ENCODE data around the gene MYB. TPM values are rescaled to one million over a fixed set of nuclear protein-coding genes. Genes with fewer than 3 reads are reported as not detected.
"Not testable (repeated sequence)": the region's sequence is repeated elsewhere in the genome, so short reads cannot be mapped to it uniquely, and the experiment has no call there.

MYB gene
- total RNA-seq, 1 donor from 2014 or later, result 0.16 TPM

GRCh38 chr6:135246412-135247012 is 65.4 kb downstream of the MYB start:
- not testable (repeated sequence) for DNase-seq (ENCODE audit: low spot score)

DNA sequence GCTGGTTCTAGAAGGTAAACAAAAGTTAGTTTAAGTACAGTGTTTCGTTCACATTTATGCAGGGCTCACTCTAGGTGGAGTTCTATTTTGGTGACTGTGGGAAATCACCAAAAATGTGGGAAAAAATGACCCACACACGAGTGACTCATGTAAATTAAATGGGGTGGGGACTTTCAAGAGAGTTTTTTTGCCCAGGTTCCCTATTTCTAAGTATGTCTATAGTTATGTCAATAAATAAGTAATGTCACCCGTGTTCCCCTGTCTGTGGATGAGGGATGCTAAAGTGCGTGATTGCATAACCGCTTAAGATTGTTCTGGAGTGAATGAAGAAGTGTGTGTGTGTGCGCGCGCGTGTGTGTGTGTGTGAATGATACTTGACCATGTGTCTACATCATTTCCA is 69.1 kb downstream of the MYB start:
- no peak for DNase-seq (ENCODE audit: low spot score)

- no peak for DNase-seq (ENCODE audit: low spot score)
Measured at GRCh38 chr6:135250751-135251497, 69.8 kb downstream of the MYB start.

DNA sequence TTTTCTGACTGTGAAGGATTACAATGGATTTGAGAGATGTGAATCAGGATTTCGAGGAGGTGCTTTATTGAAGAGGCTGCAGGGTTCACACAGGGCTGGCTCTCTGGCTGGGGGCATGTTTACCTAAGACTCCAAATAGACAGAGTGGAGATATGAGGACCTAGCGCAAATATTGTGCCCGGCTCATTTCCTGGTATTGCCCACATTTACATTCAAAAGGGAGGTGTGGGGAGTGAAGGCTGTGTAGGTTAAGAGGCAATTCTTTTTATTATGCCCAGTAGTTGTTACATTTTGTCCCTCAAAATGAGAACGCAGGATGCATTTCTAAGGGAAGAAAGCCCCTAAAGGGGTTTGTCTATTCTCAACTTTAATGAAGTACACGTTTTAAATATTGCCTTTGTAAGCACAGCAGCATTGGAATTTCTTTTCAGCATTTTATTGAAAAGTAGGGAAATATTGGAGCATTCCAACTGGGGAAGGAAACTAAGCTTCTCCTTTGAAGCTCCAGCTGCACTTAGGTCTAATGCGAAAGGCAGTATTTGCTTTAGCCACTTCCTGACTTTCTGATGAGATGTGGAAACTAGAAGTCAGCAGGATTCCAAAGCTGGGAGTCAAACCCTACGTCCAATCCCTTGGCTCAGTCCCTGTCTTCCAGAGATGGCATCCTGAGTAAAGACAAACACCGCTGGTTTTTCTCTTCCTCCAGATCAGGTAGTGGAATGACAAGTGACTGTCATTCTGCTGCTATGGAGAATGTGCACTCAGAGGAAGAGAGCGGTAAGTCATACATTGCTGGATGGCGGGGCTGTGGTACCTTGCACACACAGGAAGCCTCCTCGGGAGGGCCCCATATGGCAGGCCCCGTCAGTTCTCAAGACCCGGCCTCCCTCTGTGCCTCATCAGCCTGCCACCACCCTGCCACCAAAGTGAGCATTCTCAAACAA is 70.7 kb downstream of the MYB start:
- no peak for DNase-seq (ENCODE audit: low spot score)

DNA sequence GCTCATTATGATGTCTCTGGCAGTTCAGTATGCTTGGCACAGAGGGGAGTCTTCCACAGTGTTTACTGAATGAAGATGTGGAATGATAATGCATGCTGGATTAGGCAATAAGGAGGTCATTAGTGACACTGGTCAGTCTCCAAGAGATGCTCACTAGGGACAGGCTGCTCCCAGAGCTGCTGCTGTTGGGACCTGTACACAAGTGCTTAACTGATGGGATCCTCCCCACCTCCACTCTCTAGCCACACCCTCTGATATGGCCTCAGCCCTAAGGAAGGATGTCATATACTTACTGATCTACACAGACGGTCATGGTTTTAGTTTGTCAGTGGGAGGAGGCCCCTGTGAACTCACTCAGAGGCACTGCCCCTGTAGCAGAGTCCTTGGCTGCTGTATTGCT is 73.4 kb downstream of the MYB start:
- no peak for DNase-seq (ENCODE audit: low spot score)

DNA sequence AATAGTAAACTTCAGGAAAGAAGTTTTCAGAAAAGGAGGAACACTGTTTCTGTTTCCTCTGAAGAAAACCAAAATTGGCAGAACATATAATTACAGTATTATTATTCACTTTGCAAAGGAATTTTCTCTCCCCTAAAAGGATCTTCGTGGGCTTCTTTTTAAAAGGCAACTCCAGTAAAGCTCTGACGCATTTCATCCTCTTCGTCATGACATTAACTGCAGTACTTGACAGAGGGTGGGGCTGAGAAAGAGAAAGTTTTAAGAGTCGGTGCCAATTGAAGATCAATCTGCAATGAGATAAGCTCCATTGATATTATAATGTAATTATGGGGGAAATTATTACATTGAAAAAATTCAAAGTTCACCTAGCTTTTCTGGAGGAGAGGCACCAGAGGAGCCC is 75.8 kb downstream of the MYB start:
- no peak for DNase-seq (ENCODE audit: low spot score)

DNA sequence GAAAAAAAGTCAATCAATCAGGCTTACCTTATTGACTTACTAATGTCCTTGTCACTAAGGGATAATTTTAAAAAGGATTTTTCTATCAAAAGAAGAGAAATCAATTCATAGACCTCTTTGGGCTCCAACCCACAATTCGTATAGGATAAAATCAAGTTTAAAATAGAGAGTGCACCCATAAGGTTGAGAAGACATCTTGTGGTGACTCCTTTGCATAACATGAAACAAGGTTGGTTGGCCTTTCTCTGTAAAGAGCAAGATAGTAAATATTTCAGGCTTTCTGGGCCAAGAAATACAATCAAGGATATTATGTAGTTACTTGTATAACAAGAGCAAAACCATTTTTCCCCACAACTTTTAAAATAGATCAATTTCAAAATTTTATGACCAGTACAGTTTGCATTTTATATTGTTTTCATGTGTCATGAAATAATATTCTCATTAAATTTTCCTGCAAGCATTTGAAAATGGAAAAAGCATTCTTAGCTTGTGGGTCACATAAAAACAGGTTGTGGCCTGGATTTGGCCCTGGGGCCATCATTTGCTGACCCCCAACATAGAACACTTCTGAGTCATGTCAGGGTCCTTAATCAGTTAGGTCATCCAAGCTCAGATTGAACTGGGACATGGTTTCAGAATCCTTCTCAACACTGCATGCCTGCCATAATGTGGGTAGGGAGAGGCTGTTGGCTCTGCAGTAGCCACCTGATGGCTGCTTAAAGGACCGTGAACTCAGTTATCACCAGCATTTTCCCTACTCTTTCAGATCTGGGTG is 76.7 kb downstream of the MYB start:
- no peak for DNase-seq (ENCODE audit: low spot score)

- DNase-seq (ENCODE audit: low spot score), result no peak
Measured at GRCh38 chr6:135258970-135259369, 77.9 kb downstream of the MYB start.

DNA sequence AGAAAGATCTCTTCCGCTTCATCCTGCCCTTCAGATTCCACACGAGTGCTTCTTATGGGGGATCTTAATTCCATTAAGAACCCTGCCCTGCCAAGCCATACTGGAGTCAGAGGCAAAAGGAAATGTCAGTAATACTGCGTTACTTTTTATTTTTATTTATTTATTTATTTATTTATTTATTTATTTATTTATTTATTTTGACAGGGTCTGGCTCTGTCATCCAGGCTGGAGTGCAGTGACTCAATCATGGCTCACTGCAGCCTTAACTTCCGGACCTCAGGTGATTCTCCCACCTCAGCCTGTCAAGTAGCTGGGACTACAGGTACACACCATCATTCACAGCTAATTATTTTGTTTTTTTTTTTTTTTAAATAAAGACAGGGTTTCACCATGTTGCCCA is 79.5 kb downstream of the MYB start:
- no peak for DNase-seq (ENCODE audit: low spot score)

DNA sequence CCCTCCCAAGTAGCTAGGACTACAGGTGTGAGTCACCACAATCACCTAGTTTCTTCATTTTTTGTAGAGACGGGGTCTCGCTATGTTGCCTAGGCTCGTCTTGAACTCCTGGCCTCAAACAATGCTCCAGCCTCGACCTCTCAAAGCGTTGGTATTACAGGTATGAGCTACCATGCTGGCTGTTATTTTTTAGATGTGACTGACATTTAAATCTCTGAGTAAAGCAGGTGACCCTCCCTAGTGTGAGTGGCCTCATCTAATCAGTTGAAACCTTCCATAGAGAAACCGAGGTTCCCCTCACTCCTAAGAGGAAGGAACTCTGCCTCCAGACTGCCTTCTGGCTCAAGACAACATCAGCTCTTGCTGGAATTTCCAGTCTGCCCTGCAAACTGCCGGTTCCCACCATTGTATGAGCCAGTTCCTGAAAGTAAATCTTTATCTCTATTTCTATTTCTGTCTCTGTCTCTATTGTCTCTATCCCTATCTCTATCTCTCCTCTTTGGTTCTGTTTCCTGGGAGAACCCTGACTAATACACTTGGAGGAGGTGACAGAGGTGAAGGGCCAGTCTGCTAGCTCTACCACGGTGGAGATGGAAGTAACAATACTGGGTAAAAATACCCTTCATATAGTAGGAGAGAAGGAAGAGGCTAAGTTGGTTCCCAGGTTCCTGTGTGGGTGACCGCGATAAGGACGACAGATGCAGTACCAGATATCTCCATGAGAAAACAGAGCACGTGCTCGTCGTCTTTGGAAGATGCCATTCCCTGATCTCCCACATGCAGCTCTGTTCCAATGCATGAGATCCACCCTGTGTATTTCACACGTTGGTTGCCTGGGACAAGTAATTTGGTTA is 81.0 kb downstream of the MYB start:
- DNase-seq (ENCODE audit: low spot score), result no peak

GRCh38 chr6:135265278-135265677 is 84.2 kb downstream of the MYB start:
- no peak for DNase-seq (ENCODE audit: low spot score)

GRCh38 chr6:135266675-135267074 is 85.6 kb downstream of the MYB start:
- DNase-seq (ENCODE audit: low spot score), result no peak

- no peak for DNase-seq (ENCODE audit: low spot score)
Measured at GRCh38 chr6:135267085-135267484, 86.0 kb downstream of the MYB start.

- DNase-seq (ENCODE audit: low spot score), result no peak
Measured at GRCh38 chr6:135268263-135268662, 87.2 kb downstream of the MYB start.

GRCh38 chr6:135268740-135269139 is 87.6 kb downstream of the MYB start:
- no peak for DNase-seq (ENCODE audit: low spot score)

Small RNA genes lying within 50 kb of the gene (microRNA-seq; reads per million reads assigned to microRNA genes)
- not detected for gene MIR548A2 (ENCODE audit: borderline number of aligned reads)

Other genes starting within 250 kb of the MYB start
- 1.1 TPM for gene ALDH8A1, start 231.2 kb upstream of the MYB start, total RNA-seq
- gene HBS1L, start 126.5 kb upstream of the MYB start, total RNA-seq, result 66.4 TPM

All from mesenteric fat pad (tissue), 1 donor.